HG02973 (cell line): ENCODE results near the gene RCAN1.
"Not testable (repeated sequence)": the region's sequence is repeated elsewhere in the genome, so short reads cannot be mapped to it uniquely, and the experiment has no call there.

Experiments used
- ATAC-seq: cut with Tn5 transposase; IDR thresholded peaks from one replicate; pipeline ENCODE4 v1.9.1; 2021; ENCODE audit warnings: moderate library complexity; ENCODE audit not compliant: unreplicated experiment

Gene RCAN1

GRCh38 chr21:34520281-34520680 lies 94.6 kb downstream of the RCAN1 start:
- ATAC-seq = no peak

GRCh38 chr21:34519694-34520093 lies 95.2 kb downstream of the RCAN1 start:
- no peak for ATAC-seq

- ATAC-seq = no peak
These were observed 95.9 kb downstream of the RCAN1 start for GRCh38 chr21:34519016-34519415.

GRCh38 chr21:34518301-34518700 lies 96.6 kb downstream of the RCAN1 start:
- no peak for ATAC-seq

GRCh38 chr21:34517491-34518245 lies 97.2 kb downstream of the RCAN1 start:
- ATAC-seq = no peak

- ATAC-seq = no peak
These were observed 97.9 kb downstream of the RCAN1 start for GRCh38 chr21:34517039-34517438.

- no peak for ATAC-seq
These were observed 100.3 kb downstream of the RCAN1 start for GRCh38 chr21:34514576-34515115.

- ATAC-seq = no peak
These were observed 101.7 kb downstream of the RCAN1 start for GRCh38 chr21:34513129-34513675.

- ATAC-seq = no peak
These were observed 103.0 kb downstream of the RCAN1 start, which contains the start of gene KCNE1 for GRCh38 chr21:34511787-34512455. Gene KCNE1, minus strand, starts transcription at chr21:34512210. Its CDS starts 62,576 bp downstream, at chr21:34449634.

GRCh38 chr21:34511181-34511580 lies 103.7 kb downstream of the RCAN1 start:
- no peak for ATAC-seq

GRCh38 chr21:34510148-34511142 lies 104.5 kb downstream of the RCAN1 start:
- no peak for ATAC-seq

- no peak for ATAC-seq
These were observed 105.8 kb downstream of the RCAN1 start for GRCh38 chr21:34509151-34509550.

GRCh38 chr21:34504595-34504994 lies 110.3 kb downstream of the RCAN1 start:
- ATAC-seq = no peak

GRCh38 chr21:34502480-34503106 lies 112.3 kb downstream of the RCAN1 start:
- ATAC-seq = no peak

GRCh38 chr21:34501716-34502115 lies 113.2 kb downstream of the RCAN1 start:
- ATAC-seq = no peak

- ATAC-seq = no peak
These were observed 114.7 kb downstream of the RCAN1 start for GRCh38 chr21:34500191-34500590.

GRCh38 chr21:34499116-34499515 lies 115.8 kb downstream of the RCAN1 start:
- ATAC-seq = no peak

GRCh38 chr21:34498623-34499022 lies 116.3 kb downstream of the RCAN1 start:
- no peak for ATAC-seq

GRCh38 chr21:34483854-34484253 lies 131.1 kb downstream of the RCAN1 start:
- ATAC-seq = not testable (repeated sequence)

GRCh38 chr21:34483435-34483834 lies 131.5 kb downstream of the RCAN1 start:
- not testable (repeated sequence) for ATAC-seq
